ENCODE results near the gene UBE2O. TPM values are rescaled to one million over a fixed set of nuclear protein-coding genes. Genes with fewer than 3 reads are reported as not detected.
"Not testable (repeated sequence)": the region's sequence is repeated elsewhere in the genome, so short reads cannot be mapped to it uniquely, and the experiment has no call there.

Gene UBE2O
- total RNA-seq, 5 donors from 2014 or later (not counting 1 experiment from before 2014, with no cell fraction given) = 33.9 to 57.8 (median 47.5) TPM

- ChIA-PET POLR2A (no interaction called here), CTCF (no interaction called here)
- Mint-ChIP-seq H3K27ac (no peak overlapping the region), H3K27me3 (no peaks in the 10 kb centered on the region), H3K36me3 (no peaks in the 10 kb centered on the region), H3K9me3 (no peaks in the 10 kb centered on the region), H3K4me1 (no peaks in the 10 kb centered on the region), H3K4me3 (no peak overlapping the region)
- Histone ChIP-seq H3K4me3 (ENCODE audit: control insufficient read depth in 1 of 2, extremely low read depth in 1 of 2, low read length in 1 of 2) (no peak overlapping the region), H3K36me3 (ENCODE audit: control insufficient read depth in 2 of 2, extremely low read depth in 1 of 2, insufficient read depth in 1 of 2, low read length in 1 of 2) (no peaks in the 10 kb centered on the region), H3K27ac (ENCODE audit: low read length) (no peak overlapping the region), H3K9me3 (no peaks in the 10 kb centered on the region), H3K27me3 (replicated peaks in 1 of 2; ENCODE audit: control insufficient read depth in 2 of 2, extremely low read depth in 1 of 2, insufficient read depth in 2 of 2, low read length in 1 of 2) (peaks cover 0 to 9% of the 10 kb centered on the region in 2 experiments), H3K4me1 (ENCODE audit: control insufficient read depth in 1 of 2, extremely low read depth in 1 of 2, insufficient read depth in 2 of 2, low read length in 2 of 2) (no peaks in the 10 kb centered on the region)
- WGBS (ENCODE audit: insufficient coverage) = 97% methylated on average over 8 of the region's 11 CpGs
- DNase-seq (no peak), ATAC-seq (replicated peaks in 1 of 4) (no peak)
Measured at GRCh38 chr17:76363107-76363842, 89.7 kb downstream of the UBE2O start.

GRCh38 chr17:76360461-76360860 is 92.5 kb downstream of the UBE2O start:
- DNase-seq = no peak
- ChIA-PET POLR2A (no interaction called here), CTCF (no interaction called here)
- Mint-ChIP-seq H3K27me3 (peaks cover 0 to 1% of the 10 kb centered on the region in 2 donors), H3K9me3 (no peaks in the 10 kb centered on the region), H3K4me1 (no peaks in the 10 kb centered on the region), H3K27ac (no peak overlapping the region), H3K36me3 (no peaks in the 10 kb centered on the region), H3K4me3 (no peak overlapping the region)
- WGBS (ENCODE audit: insufficient coverage) = no CpG with 5 or more reads among the region's 2 CpGs
- Histone ChIP-seq H3K27ac (ENCODE audit: low read length) (no peak overlapping the region), H3K4me3 (ENCODE audit: control insufficient read depth in 1 of 2, extremely low read depth in 1 of 2, low read length in 1 of 2) (no peak overlapping the region), H3K4me1 (ENCODE audit: control insufficient read depth in 1 of 2, extremely low read depth in 1 of 2, insufficient read depth in 2 of 2, low read length in 2 of 2) (no peaks in the 10 kb centered on the region), H3K27me3 (replicated peaks in 1 of 2; ENCODE audit: control insufficient read depth in 2 of 2, extremely low read depth in 1 of 2, insufficient read depth in 2 of 2, low read length in 1 of 2) (peaks cover 0 to 7% of the 10 kb centered on the region in 2 experiments), H3K9me3 (no peaks in the 10 kb centered on the region), H3K36me3 (ENCODE audit: control insufficient read depth in 2 of 2, extremely low read depth in 1 of 2, insufficient read depth in 1 of 2, low read length in 1 of 2) (no peaks in the 10 kb centered on the region)
- no peak for ATAC-seq (replicated peaks in 1 of 4)

GRCh38 chr17:76359776-76360175 is 93.2 kb downstream of the UBE2O start:
- H3K36me3 ChIP-seq (ENCODE audit: control insufficient read depth in 2 of 2, extremely low read depth in 1 of 2, insufficient read depth in 1 of 2, low read length in 1 of 2); POLR2A ChIA-PET; H3K36me3 Mint-ChIP-seq; DNase-seq; H3K4me1 ChIP-seq (ENCODE audit: control insufficient read depth in 1 of 2, extremely low read depth in 1 of 2, insufficient read depth in 2 of 2, low read length in 2 of 2); H3K27ac ChIP-seq (ENCODE audit: low read length); H3K4me1 Mint-ChIP-seq; H3K27ac Mint-ChIP-seq; H3K9me3 Mint-ChIP-seq; ATAC-seq (replicated peaks in 1 of 4); H3K9me3 ChIP-seq; H3K4me3 Mint-ChIP-seq; CTCF ChIA-PET; H3K4me3 ChIP-seq (ENCODE audit: control insufficient read depth in 1 of 2, extremely low read depth in 1 of 2, low read length in 1 of 2); H3K27me3 Mint-ChIP-seq; H3K27me3 ChIP-seq (replicated peaks in 1 of 2; ENCODE audit: control insufficient read depth in 2 of 2, extremely low read depth in 1 of 2, insufficient read depth in 2 of 2, low read length in 1 of 2): not testable (repeated sequence)
- 76% methylated on average over 5 of the region's 6 CpGs for WGBS (ENCODE audit: insufficient coverage)

- Mint-ChIP-seq H3K36me3 (no peaks in the 10 kb centered on the region), H3K9me3 (no peaks in the 10 kb centered on the region)
Measured at GRCh38 chr17:76359375-76359774, 93.6 kb downstream of the UBE2O start.

GRCh38 chr17:76357597-76358158 is 95.3 kb downstream of the UBE2O start:
- ChIA-PET CTCF (interaction anchor here in 1 of 2 donors (0.5 to 0.7 kb wide), 2 partner anchors 18 to 377 kb away, joined by 3 to 5 read pairs; no protein-coding TSS in a partner anchor), POLR2A (no interaction called here)
- 80% methylated on average over 1 of the region's 6 CpGs for WGBS (ENCODE audit: insufficient coverage)
- no peaks in the 10 kb centered on the region for H3K36me3 ChIP-seq (ENCODE audit: control insufficient read depth in 2 of 2, extremely low read depth in 1 of 2, insufficient read depth in 1 of 2, low read length in 1 of 2)
- peaks cover 0 to 1% of the 10 kb centered on the region in 2 donors for H3K27me3 Mint-ChIP-seq
- no peak overlapping the region for H3K27ac ChIP-seq (ENCODE audit: low read length)
- no peaks in the 10 kb centered on the region for H3K9me3 Mint-ChIP-seq
- no peaks in the 10 kb centered on the region for H3K36me3 Mint-ChIP-seq
- peaks cover 11 to 15% (median 12%) of the 10 kb centered on the region in 3 donors for H3K4me1 Mint-ChIP-seq
- H3K4me3 Mint-ChIP-seq = no peak overlapping the region
- H3K4me1 ChIP-seq (ENCODE audit: control insufficient read depth in 1 of 2, extremely low read depth in 1 of 2, insufficient read depth in 2 of 2, low read length in 2 of 2) = peaks cover 0 to 14% of the 10 kb centered on the region in 2 experiments
- peaks cover 0 to 9% of the 10 kb centered on the region in 2 experiments for H3K27me3 ChIP-seq (replicated peaks in 1 of 2; ENCODE audit: control insufficient read depth in 2 of 2, extremely low read depth in 1 of 2, insufficient read depth in 2 of 2, low read length in 1 of 2)
- H3K4me3 ChIP-seq (ENCODE audit: control insufficient read depth in 1 of 2, extremely low read depth in 1 of 2, low read length in 1 of 2) = no peak overlapping the region
- DNase-seq = no peak
- ATAC-seq (replicated peaks in 1 of 4) = no peak
- H3K27ac Mint-ChIP-seq = no peak overlapping the region
- no peaks in the 10 kb centered on the region for H3K9me3 ChIP-seq

More at GRCh38 chr17:76359375-76359774, 93.6 kb downstream of the UBE2O start:
- peaks cover 0 to 5% of the 10 kb centered on the region in 2 experiments for H3K4me1 ChIP-seq (ENCODE audit: control insufficient read depth in 1 of 2, extremely low read depth in 1 of 2, insufficient read depth in 2 of 2, low read length in 2 of 2)
- no peak overlapping the region for H3K4me3 ChIP-seq (ENCODE audit: control insufficient read depth in 1 of 2, extremely low read depth in 1 of 2, low read length in 1 of 2)
- H3K27ac Mint-ChIP-seq = no peak overlapping the region
- no peak overlapping the region for H3K27ac ChIP-seq (ENCODE audit: low read length)
- H3K4me1 Mint-ChIP-seq = peaks cover 3 to 5% (median 3%) of the 10 kb centered on the region in 3 donors
- no peak for DNase-seq
- H3K4me3 Mint-ChIP-seq = no peak overlapping the region
- H3K9me3 ChIP-seq = no peaks in the 10 kb centered on the region
- ChIA-PET POLR2A (no interaction called here), CTCF (no interaction called here)
- WGBS (ENCODE audit: insufficient coverage) = 90% methylated on average over 1 of the region's 6 CpGs
- no peak for ATAC-seq (replicated peaks in 1 of 4)
- peaks cover 0 to 9% of the 10 kb centered on the region in 2 experiments for H3K27me3 ChIP-seq (replicated peaks in 1 of 2; ENCODE audit: control insufficient read depth in 2 of 2, extremely low read depth in 1 of 2, insufficient read depth in 2 of 2, low read length in 1 of 2)
- H3K36me3 ChIP-seq (ENCODE audit: control insufficient read depth in 2 of 2, extremely low read depth in 1 of 2, insufficient read depth in 1 of 2, low read length in 1 of 2) = no peaks in the 10 kb centered on the region
- peaks cover 0 to 1% of the 10 kb centered on the region in 2 donors for H3K27me3 Mint-ChIP-seq

- Histone ChIP-seq H3K4me3 (ENCODE audit: control insufficient read depth in 1 of 2, extremely low read depth in 1 of 2, low read length in 1 of 2) (no peak overlapping the region), H3K4me1 (ENCODE audit: control insufficient read depth in 1 of 2, extremely low read depth in 1 of 2, insufficient read depth in 2 of 2, low read length in 2 of 2) (peaks cover 0 to 20% of the 10 kb centered on the region in 2 experiments), H3K27me3 (replicated peaks in 1 of 2; ENCODE audit: control insufficient read depth in 2 of 2, extremely low read depth in 1 of 2, insufficient read depth in 2 of 2, low read length in 1 of 2) (peaks cover 0 to 9% of the 10 kb centered on the region in 2 experiments), H3K36me3 (ENCODE audit: control insufficient read depth in 2 of 2, extremely low read depth in 1 of 2, insufficient read depth in 1 of 2, low read length in 1 of 2) (no peaks in the 10 kb centered on the region), H3K9me3 (no peaks in the 10 kb centered on the region), H3K27ac (ENCODE audit: low read length) (no peak overlapping the region)
- WGBS (ENCODE audit: insufficient coverage) = 81% methylated on average over 4 of the region's 12 CpGs
- CTCF ChIA-PET = no interaction called here
- Mint-ChIP-seq H3K9me3 (no peaks in the 10 kb centered on the region), H3K27ac (no peak overlapping the region), H3K4me1 (peaks cover 16 to 20% (median 16%) of the 10 kb centered on the region in 3 donors), H3K27me3 (peaks cover 0 to 1% of the 10 kb centered on the region in 2 donors), H3K36me3 (no peaks in the 10 kb centered on the region), H3K4me3 (no peak overlapping the region)
- POLR2A ChIA-PET = no interaction called here
- ATAC-seq (replicated peaks in 1 of 4) = no peak
- no peak for DNase-seq
Measured at GRCh38 chr17:76356803-76357456, 96.0 kb downstream of the UBE2O start.

Data from T-cell (primary cell).